GM12892 (cell line): ENCODE data around the gene FAM149A.

Source experiments
- POLR2A ChIP-seq: IDR thresholded peaks from 2 replicates; pipeline ENCODE4 v1.6.1; 2011; ENCODE audit warnings: low read depth, low read length, control low read depth
- POLR2AphosphoS5 ChIP-seq: IDR thresholded peaks from 2 replicates; pipeline ENCODE4 v1.6.1; 2011; ENCODE audit warnings: low read depth, low read length, control low read depth
- TAF1 ChIP-seq: IDR thresholded peaks from 2 replicates; pipeline ENCODE4 v1.6.1; 2011; ENCODE audit warnings: low read depth, mild to moderate bottlenecking, control low read depth, low read length, borderline replicate concordance

DNA sequence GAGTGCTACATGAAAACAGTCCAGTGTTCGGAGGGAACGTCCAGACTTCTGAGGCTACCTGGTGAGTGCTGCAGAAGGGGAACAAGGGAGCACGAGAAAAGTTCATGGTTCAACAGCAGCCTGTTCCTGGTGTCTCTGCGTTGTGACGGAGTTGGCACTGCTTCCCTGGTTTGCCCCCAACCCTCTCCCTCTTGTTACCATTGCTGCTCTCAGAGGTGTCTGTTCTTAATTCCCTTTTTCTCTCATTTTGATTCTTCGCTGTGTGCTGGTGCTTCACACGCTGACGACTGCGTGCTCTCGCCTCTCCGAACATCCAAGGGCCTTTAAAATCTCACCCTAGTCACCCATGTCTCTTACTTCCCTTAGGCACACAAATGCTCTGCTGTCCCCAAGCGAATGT lies 1.6 kb upstream of the FAM149A start:
- TF ChIP-seq TAF1: no peak
- no peak for TF ChIP-seq POLR2A
- TF ChIP-seq POLR2AphosphoS5: no peak
